ENCODE measurements around the gene CDKAL1.
"Not testable (repeated sequence)": the region's sequence is repeated elsewhere in the genome, so short reads cannot be mapped to it uniquely, and the experiment has no call there.

The CDKAL1 gene

GRCh38 chr6:20892365-20892764, 358.1 kb downstream of the CDKAL1 start:
- no peak for DNase-seq

DNA sequence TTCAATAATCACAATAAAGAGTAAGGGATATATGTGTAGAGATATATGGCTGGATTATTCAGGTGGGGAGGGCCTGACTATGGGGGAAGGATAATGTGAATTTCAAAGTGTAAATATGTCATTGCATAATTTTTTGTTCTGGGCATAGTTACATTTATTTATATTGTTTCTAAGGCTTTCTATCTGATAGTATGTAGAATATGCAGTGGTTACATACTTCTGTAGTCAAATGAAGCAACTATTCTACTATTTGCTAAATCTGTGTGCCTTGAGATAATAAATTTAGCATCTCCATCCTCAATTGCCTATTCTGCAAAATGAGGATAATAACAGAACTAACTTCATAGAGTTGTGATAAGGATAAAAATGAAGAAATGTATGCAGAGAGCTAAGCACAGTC, 359.2 kb downstream of the CDKAL1 start:
- DNase-seq: no peak

- no peak for DNase-seq
Measured at GRCh38 chr6:20900389-20901160, 366.3 kb downstream of the CDKAL1 start.

GRCh38 chr6:20905377-20905776, 371.1 kb downstream of the CDKAL1 start:
- no peak for DNase-seq

DNA sequence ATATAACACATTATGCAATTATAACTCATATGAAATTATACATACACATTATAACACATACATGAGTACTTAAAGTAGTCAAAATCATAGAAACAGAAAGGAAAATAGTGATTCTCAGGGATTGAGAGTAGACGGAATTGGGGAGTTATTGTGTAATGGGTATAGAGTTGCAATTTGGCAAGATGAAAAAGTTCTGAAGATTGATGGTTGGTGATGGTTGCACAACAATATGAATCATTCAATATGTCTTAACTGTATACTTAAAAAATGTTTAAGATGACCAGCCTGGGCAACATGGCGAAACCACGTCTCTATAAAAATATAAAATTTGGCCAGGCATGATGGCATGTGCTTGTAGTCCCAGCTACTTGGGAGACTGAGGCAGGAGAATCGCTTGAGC, 372.7 kb downstream of the CDKAL1 start:
- no peak for DNase-seq

DNA sequence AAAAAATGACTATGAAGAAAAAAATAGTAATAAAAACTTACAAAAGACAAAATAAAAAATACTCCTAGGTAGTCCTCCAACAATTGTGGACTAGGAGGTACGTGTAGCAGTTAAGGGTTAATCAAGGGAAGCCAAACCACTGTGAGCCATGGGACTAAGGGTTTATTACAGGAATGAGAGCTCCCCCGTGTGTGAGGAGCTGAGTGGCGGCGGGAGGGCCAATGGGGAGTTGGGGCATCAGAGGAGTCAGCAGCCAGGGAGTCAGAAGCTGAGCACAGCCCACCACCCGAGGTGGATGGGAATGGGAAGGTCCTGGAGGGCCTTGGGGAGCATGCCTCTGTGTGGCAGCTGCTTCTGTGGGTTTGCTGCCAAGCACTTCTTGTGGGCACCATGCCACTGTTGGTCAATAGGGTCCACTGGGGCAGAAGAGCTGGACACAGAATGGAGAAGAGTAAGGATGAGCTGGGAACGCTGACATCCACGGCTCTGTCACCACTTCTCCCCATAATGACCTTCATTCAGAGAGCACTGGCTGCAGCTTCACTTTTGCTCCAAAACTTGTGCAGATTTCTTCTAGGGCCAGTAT, 373.3 kb downstream of the CDKAL1 start:
- no peak for DNase-seq

DNA sequence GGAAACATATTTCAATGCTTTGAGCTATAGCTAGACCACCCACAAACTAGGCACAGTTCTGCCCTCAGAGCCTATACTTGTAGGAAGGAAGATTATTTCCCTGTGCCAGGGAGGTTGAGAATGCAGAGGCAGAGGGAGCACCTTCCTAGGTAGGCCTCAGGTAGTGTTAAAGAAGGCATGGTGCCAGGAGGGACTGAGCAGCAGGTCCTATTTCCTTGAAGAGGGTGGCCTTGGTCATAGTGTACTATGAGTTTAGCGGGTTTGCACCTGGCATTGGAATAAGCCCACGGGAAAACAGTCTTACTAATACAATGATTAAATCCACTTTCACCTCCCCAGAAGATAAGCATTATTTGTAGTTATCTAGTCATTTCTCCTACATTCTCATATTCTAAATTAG, 375.4 kb downstream of the CDKAL1 start:
- DNase-seq: no peak

DNA sequence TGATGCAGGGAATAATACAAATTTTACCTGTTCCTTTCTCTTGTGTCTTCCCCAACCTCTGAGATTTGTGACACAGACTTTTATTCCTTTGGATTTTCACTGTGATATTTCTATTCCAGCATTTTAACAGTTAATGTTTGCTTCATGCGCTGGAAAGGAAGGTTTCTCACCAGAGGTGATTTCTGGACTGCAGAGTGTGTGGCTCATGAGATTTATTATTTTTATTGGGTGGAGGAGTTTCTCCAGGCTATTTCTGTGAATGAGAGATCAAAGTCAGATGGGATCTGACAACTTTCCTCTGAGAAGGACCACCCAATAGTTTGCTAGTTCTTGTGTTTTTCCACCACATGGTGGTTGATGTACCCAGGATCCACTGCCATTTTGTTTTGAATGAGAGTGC, 377.5 kb downstream of the CDKAL1 start:
- no peak for DNase-seq

DNA sequence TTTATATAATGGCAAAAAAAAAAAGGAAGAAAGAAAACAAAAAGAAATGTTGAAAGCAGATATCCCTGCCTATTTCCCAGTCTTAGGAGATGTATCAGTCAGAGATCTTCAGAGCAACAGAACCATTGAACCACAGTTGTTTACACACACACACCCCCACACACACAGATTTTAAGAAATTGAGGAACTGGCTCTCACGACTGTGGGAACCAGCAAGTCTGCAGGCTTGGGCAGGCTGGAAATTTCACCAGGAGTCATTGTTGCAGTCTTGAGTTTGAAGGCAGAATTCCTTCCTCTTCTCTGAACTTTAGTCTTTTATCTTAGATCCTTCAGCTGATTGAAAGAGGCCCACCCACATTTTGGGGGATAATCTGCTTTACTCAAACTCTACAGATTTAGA, 380.9 kb downstream of the CDKAL1 start:
- no peak for DNase-seq

- no peak for DNase-seq
Measured at GRCh38 chr6:20915626-20916025, 381.4 kb downstream of the CDKAL1 start.

- no peak for DNase-seq
Measured at GRCh38 chr6:20916086-20916485, 381.8 kb downstream of the CDKAL1 start.

- no peak for DNase-seq
Measured at GRCh38 chr6:20918868-20919267, 384.6 kb downstream of the CDKAL1 start.

GRCh38 chr6:20919677-20920385, 385.6 kb downstream of the CDKAL1 start:
- no peak for DNase-seq

- no peak for DNase-seq
Measured at GRCh38 chr6:20921578-20921977, 387.3 kb downstream of the CDKAL1 start.

- DNase-seq: no peak
Measured at GRCh38 chr6:20922743-20923142, 388.5 kb downstream of the CDKAL1 start.

DNA sequence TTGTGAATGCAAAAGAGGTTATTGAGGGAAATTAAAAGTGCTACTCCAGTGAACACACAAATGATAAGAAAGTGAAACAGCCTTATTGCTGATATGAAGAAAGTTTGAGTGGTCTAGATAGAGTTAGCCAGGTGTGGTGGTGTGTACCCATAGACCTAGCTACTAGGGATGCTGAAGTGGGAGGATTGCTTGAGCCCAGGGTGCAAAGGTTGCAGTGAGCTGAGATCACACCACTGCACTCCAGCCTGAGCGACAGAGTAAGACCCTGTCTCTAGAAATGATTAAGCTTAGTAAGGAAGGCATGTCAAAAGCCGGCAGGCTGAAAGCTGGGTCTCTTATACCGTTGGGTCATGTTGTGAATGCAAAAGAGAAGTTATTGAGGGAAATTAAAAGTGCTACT, 389.8 kb downstream of the CDKAL1 start:
- DNase-seq: not testable (repeated sequence)

DNA sequence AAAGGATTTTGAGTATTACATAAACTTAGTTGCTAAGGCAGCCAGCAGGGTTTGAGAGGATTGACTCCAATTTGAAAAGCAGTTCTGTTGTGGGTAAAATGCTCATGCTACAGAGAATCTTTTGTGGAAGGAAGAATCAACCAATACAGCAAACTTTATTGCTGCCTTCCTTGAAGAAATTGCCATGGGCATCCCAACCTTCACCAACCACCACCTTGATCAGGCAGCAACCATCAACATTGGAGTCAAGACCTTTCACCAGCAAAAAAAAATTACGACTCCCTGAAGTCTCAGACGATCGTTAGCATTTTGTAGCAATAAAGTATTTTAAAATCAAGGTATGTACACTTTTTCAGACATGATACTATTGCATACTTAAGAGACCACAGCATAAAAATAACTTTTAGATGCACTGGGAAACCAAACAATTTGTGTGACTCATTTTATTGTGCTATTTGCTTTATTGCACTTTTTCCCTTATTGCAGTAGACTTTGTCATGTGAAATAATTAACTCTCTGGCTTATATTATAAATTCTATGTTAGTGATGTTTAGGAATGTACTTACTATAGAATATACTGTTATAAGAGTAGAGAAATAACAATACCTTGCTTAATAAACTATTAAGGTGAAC, 390.8 kb downstream of the CDKAL1 start:
- no peak for DNase-seq

DNA sequence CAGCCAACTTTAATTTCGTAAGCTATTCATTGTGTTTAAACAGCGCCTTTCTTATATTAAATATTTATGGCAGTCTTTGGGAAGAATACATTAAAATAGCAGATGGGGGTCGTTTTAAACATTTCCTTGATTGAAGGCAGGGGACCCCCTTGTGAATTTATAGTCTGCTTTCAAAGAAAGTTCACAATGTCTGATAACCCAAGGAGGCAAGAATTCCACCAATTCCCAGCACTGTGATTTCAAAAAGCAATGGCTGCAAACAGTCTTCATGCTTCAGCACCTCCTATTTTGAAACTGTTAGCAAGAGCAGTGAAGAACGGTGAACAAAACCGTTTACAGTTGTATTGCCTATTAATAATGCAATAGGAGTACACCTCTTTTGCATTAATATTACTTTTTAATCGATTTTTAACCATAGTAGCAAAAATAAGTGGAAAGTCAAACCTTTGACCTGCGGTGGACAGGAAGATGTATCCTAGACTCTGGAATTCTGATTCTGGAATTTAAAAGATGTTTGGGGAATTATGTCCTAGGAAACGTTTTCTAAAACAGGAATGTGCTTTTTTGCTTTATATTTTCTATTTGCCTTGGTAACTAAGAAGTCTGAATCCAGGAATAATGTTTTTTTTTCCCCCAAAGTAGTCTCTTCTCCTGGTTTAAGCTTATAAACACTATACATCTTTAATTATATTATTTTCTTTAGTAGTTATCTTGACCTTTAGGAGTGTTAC, 393.0 kb downstream of the CDKAL1 start:
- DNase-seq: no peak

- no peak for DNase-seq
Measured at GRCh38 chr6:20929283-20929682, 395.0 kb downstream of the CDKAL1 start.

- DNase-seq: no peak
Measured at GRCh38 chr6:20931093-20931492, 396.8 kb downstream of the CDKAL1 start.

DNA sequence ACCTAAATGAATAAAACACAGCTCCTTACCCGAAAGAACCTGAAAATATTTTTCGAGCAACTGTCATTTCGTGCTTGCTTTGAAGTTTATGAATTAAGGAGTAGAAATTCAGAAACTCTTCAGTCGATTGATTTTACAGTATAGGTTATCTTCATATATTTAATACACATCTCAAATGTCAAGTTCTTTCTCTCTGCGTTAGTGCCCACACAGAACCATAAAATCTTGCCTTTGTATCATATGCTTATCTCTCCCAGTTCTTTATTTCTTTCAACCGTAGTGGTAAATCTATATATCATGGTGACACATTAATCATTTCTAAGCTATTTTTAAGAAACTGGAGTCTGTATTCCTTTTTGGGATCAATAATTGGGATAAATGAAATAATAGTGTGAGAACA, 397.5 kb downstream of the CDKAL1 start:
- no peak for DNase-seq

DNA sequence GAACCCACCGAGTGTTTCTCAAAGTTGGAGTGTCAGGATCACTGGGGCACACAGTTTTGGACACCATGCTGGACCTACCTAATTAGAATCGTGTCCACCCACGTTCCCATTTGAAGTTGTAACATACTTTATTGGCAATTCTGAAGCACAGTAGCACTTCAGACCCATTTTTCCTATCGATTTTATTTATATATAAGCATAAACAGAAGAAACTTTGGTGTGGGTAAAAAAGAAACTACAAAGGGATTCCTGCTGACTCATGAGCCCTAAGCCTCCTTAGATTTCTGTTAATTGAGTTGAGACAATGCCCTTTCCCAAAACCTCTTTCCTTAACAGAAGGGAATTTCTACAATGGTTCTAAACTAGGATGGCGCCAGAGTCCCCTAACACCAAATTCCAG, 398.0 kb downstream of the CDKAL1 start:
- DNase-seq: no peak

All from NK-92 treated with Interleukin-12 subunit alpha and Interleukin-12 subunit beta, amount 100 ng/mL, for 24 hours (cell line).